Mammary epithelial cell (primary cell): ENCODE measurements around the gene CA11.

ENCODE experiments used
- CTCF ChIP-seq, 2 donors: IDR thresholded peaks in 1 of 2; conservative IDR thresholded peaks in 1 of 2; 2 replicates each; pipeline ENCODE4 v1.5.1; 2011 to 2012; ENCODE audit warnings: inconsistent platforms in 2 of 2, low read length in 2 of 2, mild to moderate bottlenecking in 2 of 2, control low read depth in 1 of 2, low read depth in 1 of 2; ENCODE audit not compliant: insufficient read depth in 1 of 2; ENCODE audit errors: extremely low read depth in 1 of 2
- EZH2 ChIP-seq: IDR thresholded peaks from 2 replicates; pipeline ENCODE4 v1.6.1; 2012; ENCODE audit warnings: low read length, inconsistent platforms, borderline replicate concordance

DNA sequence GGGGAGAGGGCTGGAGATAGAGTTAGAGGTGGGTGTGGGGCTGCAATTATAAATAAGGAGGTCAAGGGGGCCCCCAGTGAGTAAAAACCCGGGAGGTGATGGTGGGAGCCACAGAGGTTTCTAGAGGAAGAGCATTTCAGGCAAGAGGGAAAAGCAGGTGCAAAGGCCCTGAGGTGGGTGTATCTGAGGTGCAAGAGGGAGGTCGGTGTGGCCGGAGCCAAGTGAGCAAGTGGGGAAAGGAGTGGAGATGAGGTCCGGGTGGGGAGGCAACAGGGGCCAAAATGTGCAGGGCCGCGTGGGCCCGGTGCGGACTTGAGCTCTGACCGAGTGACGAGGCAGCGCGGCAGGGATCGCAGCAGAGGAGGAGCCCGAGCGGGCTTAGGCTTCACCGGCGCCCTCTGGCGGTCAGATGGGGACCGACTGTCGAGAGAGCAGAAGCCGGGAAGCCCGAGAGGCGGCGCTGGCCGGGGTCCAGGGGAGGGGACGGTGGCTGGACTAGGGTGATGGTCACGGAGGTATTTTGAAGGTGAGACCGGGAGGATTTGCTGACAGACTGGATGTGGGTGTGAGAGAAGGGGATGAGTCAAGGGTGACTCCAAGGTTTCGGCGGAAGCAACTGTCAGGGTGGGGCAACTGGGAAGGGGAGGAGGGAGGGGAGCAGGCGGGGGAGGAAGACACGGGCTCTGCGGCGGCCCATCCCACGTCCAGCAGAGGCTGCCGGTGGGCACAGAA, 57.2 kb downstream of the CA11 start:
- TF ChIP-seq CTCF (conservative IDR thresholded peaks at IDR 0.05 in 1 of 2, IDR thresholded peaks at IDR 0.05 in 1 of 2; ENCODE audit: extremely low read depth in 1 of 2, insufficient read depth in 1 of 2, low read depth in 1 of 2, low read length in 2 of 2): peak; percentile 76 to 97
- TF ChIP-seq EZH2: no peak
